ENCODE measurements around the gene ORM2.

ORM2 gene

DNA sequence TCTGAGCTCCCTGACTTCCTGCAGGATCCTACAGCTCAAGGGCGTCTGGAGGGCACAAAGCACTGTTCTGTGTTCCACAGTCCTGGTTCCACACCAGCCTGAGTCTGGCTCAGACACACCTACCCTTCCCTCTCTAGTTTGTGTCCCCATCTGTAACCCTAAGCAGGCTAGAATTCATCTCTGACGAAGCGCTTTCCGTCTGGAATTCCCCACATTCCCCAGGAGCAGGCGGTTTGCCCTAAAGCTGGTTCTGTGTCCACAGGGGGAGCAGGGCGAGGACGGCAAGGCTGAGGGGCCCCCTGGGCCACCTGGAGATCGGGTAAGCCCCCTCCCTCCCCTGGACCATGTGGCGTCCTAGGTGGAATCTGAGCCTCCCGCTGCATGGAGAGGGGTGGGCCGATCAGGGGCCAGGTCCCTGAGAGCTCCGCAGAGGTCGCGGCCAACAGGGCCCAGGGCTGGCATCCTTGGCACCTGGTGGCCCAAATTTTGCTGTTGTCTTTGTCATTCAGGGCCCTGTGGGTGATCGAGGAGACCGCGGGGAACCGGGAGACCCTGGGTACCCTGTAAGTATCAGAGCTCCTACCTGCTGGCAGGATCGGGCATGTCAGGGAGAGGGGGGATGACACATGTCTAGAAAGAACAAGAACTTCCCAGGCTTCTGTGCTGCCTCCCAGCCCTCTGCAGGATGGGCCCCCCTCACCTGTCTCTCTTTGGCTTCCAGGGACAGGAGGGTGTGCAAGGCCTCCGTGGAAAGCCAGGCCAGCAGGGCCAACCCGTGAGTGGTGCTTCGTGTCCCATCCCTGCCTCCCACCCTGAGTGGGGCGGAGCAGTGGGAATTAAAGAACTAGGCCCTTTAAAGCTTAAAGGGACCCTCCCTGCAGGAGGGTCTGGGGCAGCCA is 41.2 kb upstream of the ORM2 start:
- Histone ChIP-seq H2AFZ (ENCODE audit: low read depth) (no peak overlapping the region), H3K4me2 (no peak overlapping the region), H3K4me3 (IDR thresholded peaks at IDR 0.05; ENCODE audit: insufficient read depth, low read depth, low read length) (no peak overlapping the region), H3K4me1 (ENCODE audit: low read depth, poor library complexity, severe bottlenecking) (no peaks in the 10 kb centered on the region), H3K27me3 (ENCODE audit: insufficient read depth, low read depth) (no peaks in the 10 kb centered on the region), H3K27ac (no peak overlapping the region), H3K79me2 (ENCODE audit: insufficient read depth, low read depth) (no peaks in the 10 kb centered on the region), H4K20me1 (ENCODE audit: insufficient read depth) (no peaks in the 10 kb centered on the region), H3K36me3 (ENCODE audit: insufficient read depth) (no peaks in the 10 kb centered on the region), H3K9ac (no peak overlapping the region)
- no peak for TF ChIP-seq CTCF (conservative IDR thresholded peaks at IDR 0.05; ENCODE audit: low read depth, low read length)

GRCh38 chr9:114289106-114289505 is 40.6 kb upstream of the ORM2 start:
- H3K36me3 ChIP-seq (ENCODE audit: insufficient read depth) = no peaks in the 10 kb centered on the region
- no peaks in the 10 kb centered on the region for H3K27me3 ChIP-seq (ENCODE audit: insufficient read depth, low read depth)
- H3K79me2 ChIP-seq (ENCODE audit: insufficient read depth, low read depth) = no peaks in the 10 kb centered on the region
- no peaks in the 10 kb centered on the region for H3K4me1 ChIP-seq (ENCODE audit: low read depth, poor library complexity, severe bottlenecking)
- TF ChIP-seq CTCF (conservative IDR thresholded peaks at IDR 0.05; ENCODE audit: low read depth, low read length) = no peak
- no peak overlapping the region for H3K4me3 ChIP-seq (IDR thresholded peaks at IDR 0.05; ENCODE audit: insufficient read depth, low read depth, low read length)
- H3K27ac ChIP-seq = no peak overlapping the region
- H3K4me2 ChIP-seq = no peak overlapping the region
- no peak overlapping the region for H3K9ac ChIP-seq
- no peaks in the 10 kb centered on the region for H4K20me1 ChIP-seq (ENCODE audit: insufficient read depth)
- H2AFZ ChIP-seq (ENCODE audit: low read depth) = no peak overlapping the region

GRCh38 chr9:114289571-114290481 is 39.8 kb upstream of the ORM2 start:
- no peak overlapping the region for H3K27ac ChIP-seq
- H3K36me3 ChIP-seq (ENCODE audit: insufficient read depth) = no peaks in the 10 kb centered on the region
- TF ChIP-seq CTCF (conservative IDR thresholded peaks at IDR 0.05; ENCODE audit: low read depth, low read length) = no peak
- no peaks in the 10 kb centered on the region for H3K4me1 ChIP-seq (ENCODE audit: low read depth, poor library complexity, severe bottlenecking)
- no peak overlapping the region for H3K4me3 ChIP-seq (IDR thresholded peaks at IDR 0.05; ENCODE audit: insufficient read depth, low read depth, low read length)
- H2AFZ ChIP-seq (ENCODE audit: low read depth) = no peak overlapping the region
- H3K27me3 ChIP-seq (ENCODE audit: insufficient read depth, low read depth) = no peaks in the 10 kb centered on the region
- no peak overlapping the region for H3K9ac ChIP-seq
- no peaks in the 10 kb centered on the region for H3K79me2 ChIP-seq (ENCODE audit: insufficient read depth, low read depth)
- H4K20me1 ChIP-seq (ENCODE audit: insufficient read depth) = no peaks in the 10 kb centered on the region
- H3K4me2 ChIP-seq = no peak overlapping the region

DNA sequence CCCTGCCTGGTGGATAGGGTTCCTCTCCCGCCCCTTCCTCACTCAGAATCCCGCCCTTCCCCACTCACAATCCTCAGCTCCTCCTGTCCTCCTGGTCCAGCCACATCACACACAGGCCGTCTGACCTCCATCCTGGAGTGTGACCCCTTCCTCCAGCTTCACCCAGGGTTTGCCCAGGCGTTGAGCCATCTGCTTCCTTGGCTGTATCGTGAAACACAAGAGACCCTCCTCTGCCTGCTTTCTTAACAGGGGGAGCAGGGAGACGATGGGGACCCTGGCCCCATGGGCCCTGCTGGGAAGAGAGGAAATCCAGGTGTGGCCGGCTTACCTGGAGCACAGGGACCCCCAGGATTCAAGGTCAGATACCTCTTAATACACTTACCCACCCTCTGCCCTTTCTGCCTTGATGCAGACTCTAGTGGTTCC is 39.1 kb upstream of the ORM2 start:
- H3K79me2 ChIP-seq (ENCODE audit: insufficient read depth, low read depth) = no peaks in the 10 kb centered on the region
- no peak for TF ChIP-seq CTCF (conservative IDR thresholded peaks at IDR 0.05; ENCODE audit: low read depth, low read length)
- no peaks in the 10 kb centered on the region for H3K36me3 ChIP-seq (ENCODE audit: insufficient read depth)
- H3K9ac ChIP-seq = no peak overlapping the region
- no peak overlapping the region for H3K4me2 ChIP-seq
- H3K4me1 ChIP-seq (ENCODE audit: low read depth, poor library complexity, severe bottlenecking) = no peaks in the 10 kb centered on the region
- no peak overlapping the region for H3K4me3 ChIP-seq (IDR thresholded peaks at IDR 0.05; ENCODE audit: insufficient read depth, low read depth, low read length)
- no peak overlapping the region for H3K27ac ChIP-seq
- no peak overlapping the region for H2AFZ ChIP-seq (ENCODE audit: low read depth)
- H4K20me1 ChIP-seq (ENCODE audit: insufficient read depth) = no peaks in the 10 kb centered on the region
- H3K27me3 ChIP-seq (ENCODE audit: insufficient read depth, low read depth) = no peaks in the 10 kb centered on the region
